HG03139 (cell line): ENCODE data around the gene PCLAF.
"Not testable (repeated sequence)": the region's sequence is repeated elsewhere in the genome, so short reads cannot be mapped to it uniquely, and the experiment has no call there.

Experiments
- ATAC-seq: cut with Tn5 transposase; IDR thresholded peaks from one replicate; pipeline ENCODE4 v1.9.1; 2021; ENCODE audit not compliant: unreplicated experiment

Gene PCLAF

GRCh38 chr15:64326458-64326857 lies 54.8 kb downstream of the PCLAF start:
- ATAC-seq: not testable (repeated sequence)

- no peak for ATAC-seq
Observed at GRCh38 chr15:64324165-64324877, 56.9 kb downstream of the PCLAF start.

DNA sequence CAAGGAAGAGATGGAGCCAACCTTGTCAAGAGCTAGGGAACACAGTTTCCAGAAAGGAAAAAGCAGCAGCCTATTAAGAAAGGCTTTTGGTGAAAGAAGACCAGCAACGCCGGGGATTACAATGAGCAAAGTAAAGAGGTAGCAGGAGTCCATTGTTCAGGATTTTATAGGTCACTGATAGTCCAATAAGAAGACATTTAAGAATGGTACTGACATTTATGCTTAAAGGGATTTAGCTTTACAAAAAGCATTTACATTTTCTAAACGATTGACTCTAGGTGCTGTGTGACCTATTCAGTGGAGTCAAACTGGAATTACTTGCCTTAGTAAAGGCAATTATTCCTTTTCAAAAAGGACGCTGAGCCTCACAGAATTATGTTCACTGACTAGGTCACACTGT lies 66.0 kb downstream of the PCLAF start:
- ATAC-seq: no peak

GRCh38 chr15:64314456-64314855 lies 66.8 kb downstream of the PCLAF start:
- no peak for ATAC-seq
